Activated CD8-positive, alpha-beta memory T cell treated with anti-CD3 and anti-CD28 coated beads for 24 hours (primary cell): ENCODE measurements around the gene SLC7A6.
"Not testable (repeated sequence)": the region's sequence is repeated elsewhere in the genome, so short reads cannot be mapped to it uniquely, and the experiment has no call there.

ENCODE experiments used
- DNase-seq: peaks from one replicate; pipeline ENCODE4 v3.0.0-alpha.2; 2020

Gene SLC7A6

GRCh38 chr16:68284847-68285246 is 20.5 kb downstream of the SLC7A6 start:
- DNase-seq, result no peak

- no peak for DNase-seq
Observed at GRCh38 chr16:68285683-68286082, 21.4 kb downstream of the SLC7A6 start.

- no peak for DNase-seq
Observed at GRCh38 chr16:68286153-68287074, 22.1 kb downstream of the SLC7A6 start.

- no peak for DNase-seq
Observed at GRCh38 chr16:68287276-68288251, 23.2 kb downstream of the SLC7A6 start.

GRCh38 chr16:68288252-68288650 is 23.9 kb downstream of the SLC7A6 start:
- DNase-seq, result no peak

- not testable (repeated sequence) for DNase-seq
Observed at GRCh38 chr16:68288796-68289195, 24.5 kb downstream of the SLC7A6 start.

- no peak for DNase-seq
Observed at GRCh38 chr16:68289202-68289601, 24.9 kb downstream of the SLC7A6 start.

GRCh38 chr16:68289621-68290329 is 25.4 kb downstream of the SLC7A6 start:
- DNase-seq, result peak; percentile 76

- no peak for DNase-seq
Observed at GRCh38 chr16:68290450-68290849, 26.1 kb downstream of the SLC7A6 start.

GRCh38 chr16:68291227-68291626 is 26.9 kb downstream of the SLC7A6 start:
- DNase-seq, result no peak

GRCh38 chr16:68292425-68292824 is 28.1 kb downstream of the SLC7A6 start:
- DNase-seq, result no peak

GRCh38 chr16:68296291-68296690 is 32.0 kb downstream of the SLC7A6 start:
- DNase-seq, result no peak

GRCh38 chr16:68296693-68297092 is 32.4 kb downstream of the SLC7A6 start:
- DNase-seq, result no peak

GRCh38 chr16:68297908-68298307 is 33.6 kb downstream of the SLC7A6 start:
- no peak for DNase-seq

- no peak for DNase-seq
Observed at GRCh38 chr16:68298312-68298711, 34.0 kb downstream of the SLC7A6 start.

GRCh38 chr16:68298907-68299561 is 34.7 kb downstream of the SLC7A6 start:
- DNase-seq, result no peak

- DNase-seq, result no peak
Observed at GRCh38 chr16:68299571-68300453, 35.5 kb downstream of the SLC7A6 start.

- no peak for DNase-seq
Observed at GRCh38 chr16:68300734-68301459, 36.6 kb downstream of the SLC7A6 start.

- no peak for DNase-seq
Observed at GRCh38 chr16:68306633-68307032, 42.3 kb downstream of the SLC7A6 start.

- no peak for DNase-seq
Observed at GRCh38 chr16:68309799-68310198, 45.5 kb downstream of the SLC7A6 start.

- DNase-seq, result no peak
Observed at GRCh38 chr16:68310437-68310773, 46.1 kb downstream of the SLC7A6 start.
